ENCODE measurements around the gene LRMDA.

DNA sequence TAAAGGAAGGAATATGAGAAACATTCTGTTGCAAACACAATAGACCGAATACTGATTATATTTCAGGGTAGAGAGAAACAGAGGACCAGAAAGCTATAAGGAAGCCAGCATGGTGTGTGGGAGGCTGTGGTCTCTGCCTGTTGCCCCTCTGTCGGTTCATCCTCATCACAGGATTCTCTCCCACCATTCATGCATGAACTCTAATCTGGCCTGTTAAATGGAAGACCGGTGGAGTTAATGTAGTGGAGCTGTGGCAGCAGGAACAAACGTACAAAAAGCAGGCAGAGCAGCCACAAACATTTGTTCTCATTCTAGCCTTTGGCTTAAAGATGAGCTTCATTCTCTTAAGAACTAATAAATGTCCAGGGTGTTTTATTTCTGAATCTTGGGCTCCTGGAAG, 902.4 kb downstream of the LRMDA start:
- TF ChIP-seq, protein P1, sequence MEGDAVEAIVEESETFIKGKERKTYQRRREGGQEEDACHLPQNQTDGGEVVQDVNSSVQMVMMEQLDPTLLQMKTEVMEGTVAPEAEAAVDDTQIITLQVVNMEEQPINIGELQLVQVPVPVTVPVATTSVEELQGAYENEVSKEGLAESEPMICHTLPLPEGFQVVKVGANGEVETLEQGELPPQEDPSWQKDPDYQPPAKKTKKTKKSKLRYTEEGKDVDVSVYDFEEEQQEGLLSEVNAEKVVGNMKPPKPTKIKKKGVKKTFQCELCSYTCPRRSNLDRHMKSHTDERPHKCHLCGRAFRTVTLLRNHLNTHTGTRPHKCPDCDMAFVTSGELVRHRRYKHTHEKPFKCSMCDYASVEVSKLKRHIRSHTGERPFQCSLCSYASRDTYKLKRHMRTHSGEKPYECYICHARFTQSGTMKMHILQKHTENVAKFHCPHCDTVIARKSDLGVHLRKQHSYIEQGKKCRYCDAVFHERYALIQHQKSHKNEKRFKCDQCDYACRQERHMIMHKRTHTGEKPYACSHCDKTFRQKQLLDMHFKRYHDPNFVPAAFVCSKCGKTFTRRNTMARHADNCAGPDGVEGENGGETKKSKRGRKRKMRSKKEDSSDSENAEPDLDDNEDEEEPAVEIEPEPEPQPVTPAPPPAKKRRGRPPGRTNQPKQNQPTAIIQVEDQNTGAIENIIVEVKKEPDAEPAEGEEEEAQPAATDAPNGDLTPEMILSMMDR (conservative IDR thresholded peaks at IDR 0.05; ENCODE audit: low read depth, low read length): no peak
- TF ChIP-seq EZH2 (IDR thresholded peaks at IDR 0.05; ENCODE audit: borderline replicate concordance, low read depth, low read length, poor library complexity, severe bottlenecking): no peak
